Dendritic cell treated with granulocyte-macrophage colony-stimulating factor and Interleukin-4, amounts not matched to agents 40 ng/mL and 50 ng/mL, for 4 days (primary cell): ENCODE data around the gene LHX2.
"Not testable (repeated sequence)": the region's sequence is repeated elsewhere in the genome, so short reads cannot be mapped to it uniquely, and the experiment has no call there.

Experiments
- H3K27ac Mint-ChIP-seq: one replicate; pipeline ENCODE4 v1.8.0; 2022; ENCODE audit warnings: mild to moderate bottlenecking, mixed read lengths
- H3K27me3 Mint-ChIP-seq: one replicate; pipeline ENCODE4 v1.8.0; 2022; ENCODE audit warnings: mild to moderate bottlenecking, mixed read lengths
- H3K36me3 Mint-ChIP-seq: one replicate; pipeline ENCODE4 v1.8.0; 2022; ENCODE audit warnings: low read depth, mixed read lengths
- H3K4me1 Mint-ChIP-seq: one replicate; pipeline ENCODE4 v1.8.0; 2022; ENCODE audit warnings: low read depth, mixed read lengths
- H3K4me3 Mint-ChIP-seq: one replicate; pipeline ENCODE4 v1.8.0; 2022; ENCODE audit warnings: mild to moderate bottlenecking, moderate library complexity, mixed read lengths
- H3K9me3 Mint-ChIP-seq: one replicate; pipeline ENCODE4 v1.8.0; 2022; ENCODE audit warnings: mixed read lengths
- intact Hi-C: fragments of 100-400 bp; cut with micrococcal nuclease; formaldehyde crosslinking; loops from one replicate; pipeline ENCODE4 v1.15.0; 2022

The LHX2 gene

GRCh38 chr9:124011460-124012301, at the start of gene LHX2:
Gene LHX2, plus strand, starts transcription at chr9:124011768. Its CDS starts 581 bp downstream, at chr9:124012349.
- Mint-ChIP-seq H3K27me3 (peaks cover 96% of the 10 kb centered on the region), H3K9me3 (no peaks in the 10 kb centered on the region), H3K36me3 (no peaks in the 10 kb centered on the region), H3K4me1 (peaks cover 76% of the 10 kb centered on the region), H3K27ac (peak within 1 kb of the TSS; percentile 27), H3K4me3 (peak within 1 kb of the TSS; percentile 74)
- intact Hi-C loops: loop anchor here (10.0 kb wide), 1 partner anchor 177 kb away; no protein-coding TSS in a partner anchor

- peaks cover 65% of the 10 kb centered on the region for H3K27me3 Mint-ChIP-seq
- H3K9me3 Mint-ChIP-seq: no peaks in the 10 kb centered on the region
- no peaks in the 10 kb centered on the region for H3K36me3 Mint-ChIP-seq
- no peak overlapping the region for H3K27ac Mint-ChIP-seq
- no peak overlapping the region for H3K4me3 Mint-ChIP-seq
- intact Hi-C loops: no loop called here
- H3K4me1 Mint-ChIP-seq: peaks cover 17% of the 10 kb centered on the region
These were observed 46.8 kb upstream of the LHX2 start for GRCh38 chr9:123964761-123965160.

- peaks cover 17% of the 10 kb centered on the region for H3K4me1 Mint-ChIP-seq
- no peak overlapping the region for H3K4me3 Mint-ChIP-seq
- H3K36me3 Mint-ChIP-seq: no peaks in the 10 kb centered on the region
- H3K27ac Mint-ChIP-seq: no peak overlapping the region
- H3K27me3 Mint-ChIP-seq: peaks cover 54% of the 10 kb centered on the region
- H3K9me3 Mint-ChIP-seq: no peaks in the 10 kb centered on the region
- intact Hi-C loops: no loop called here
These were observed 45.5 kb upstream of the LHX2 start for GRCh38 chr9:123965801-123966686.

DNA sequence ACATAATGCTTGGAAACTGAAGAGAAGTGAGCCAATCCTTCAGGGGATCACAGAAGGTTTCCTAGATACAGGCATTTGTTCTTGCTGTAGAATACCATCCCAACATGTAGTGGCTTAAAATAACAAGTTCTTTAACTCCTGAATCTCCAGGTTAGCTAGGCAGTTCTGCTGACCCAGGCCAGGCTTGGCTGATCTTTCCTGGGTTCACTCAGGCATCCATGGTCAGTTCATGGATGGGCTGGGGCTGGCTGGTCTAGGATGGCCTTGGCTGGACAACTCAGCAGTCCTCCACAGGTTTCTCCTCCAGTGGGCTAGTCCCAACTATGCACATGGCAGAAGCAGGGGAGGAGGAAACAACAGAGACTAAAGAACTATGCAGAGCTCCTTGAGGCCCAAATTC, 44.2 kb upstream of the LHX2 start:
- Mint-ChIP-seq H3K36me3 (no peaks in the 10 kb centered on the region), H3K4me1 (peaks cover 17% of the 10 kb centered on the region), H3K27me3 (peaks cover 45% of the 10 kb centered on the region), H3K27ac (no peak overlapping the region), H3K9me3 (no peaks in the 10 kb centered on the region), H3K4me3 (no peak overlapping the region)
- intact Hi-C loops: no loop called here

- intact Hi-C loops: no loop called here
- Mint-ChIP-seq H3K4me3 (no peak overlapping the region), H3K27ac (no peak overlapping the region), H3K36me3 (no peaks in the 10 kb centered on the region), H3K27me3 (peaks cover 12% of the 10 kb centered on the region), H3K9me3 (no peaks in the 10 kb centered on the region), H3K4me1 (no peaks in the 10 kb centered on the region)
These were observed 39.0 kb upstream of the LHX2 start for GRCh38 chr9:123972618-123973017.

- peaks cover 12% of the 10 kb centered on the region for H3K27me3 Mint-ChIP-seq
- intact Hi-C loops: no loop called here
These were observed 37.9 kb upstream of the LHX2 start for GRCh38 chr9:123973590-123974223.

DNA sequence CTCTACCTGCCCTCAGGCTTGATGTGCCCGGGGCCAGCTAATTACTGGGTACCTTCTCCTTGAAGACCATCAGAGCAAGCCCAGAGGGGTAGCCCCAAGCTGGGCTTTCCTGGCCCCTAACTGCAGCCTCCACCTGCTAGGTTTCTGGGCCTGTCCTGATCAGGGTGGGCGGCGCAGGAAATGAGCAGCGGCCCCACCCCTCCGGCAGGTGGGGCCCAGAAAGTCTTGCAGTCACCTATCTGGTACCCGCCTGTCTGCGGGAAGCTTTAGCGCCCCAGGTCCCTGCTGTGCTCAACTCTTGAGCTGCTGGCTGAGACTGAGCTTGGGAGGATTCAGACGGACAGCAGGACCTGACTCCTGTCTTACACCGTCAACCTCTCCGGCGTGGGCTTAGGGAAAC, 37.1 kb upstream of the LHX2 start:
- no peak overlapping the region for H3K27ac Mint-ChIP-seq
- H3K36me3 Mint-ChIP-seq: no peaks in the 10 kb centered on the region
- peaks cover 16% of the 10 kb centered on the region for H3K27me3 Mint-ChIP-seq
- no peaks in the 10 kb centered on the region for H3K4me1 Mint-ChIP-seq
- intact Hi-C loops: no loop called here
- peaks cover 9% of the 10 kb centered on the region for H3K9me3 Mint-ChIP-seq
- H3K4me3 Mint-ChIP-seq: no peak overlapping the region

More at GRCh38 chr9:123973590-123974223, 37.9 kb upstream of the LHX2 start:
- Mint-ChIP-seq H3K36me3 (no peaks in the 10 kb centered on the region), H3K27ac (no peak overlapping the region), H3K9me3 (peaks cover 1% of the 10 kb centered on the region), H3K4me1 (no peaks in the 10 kb centered on the region), H3K4me3 (no peak overlapping the region)

DNA sequence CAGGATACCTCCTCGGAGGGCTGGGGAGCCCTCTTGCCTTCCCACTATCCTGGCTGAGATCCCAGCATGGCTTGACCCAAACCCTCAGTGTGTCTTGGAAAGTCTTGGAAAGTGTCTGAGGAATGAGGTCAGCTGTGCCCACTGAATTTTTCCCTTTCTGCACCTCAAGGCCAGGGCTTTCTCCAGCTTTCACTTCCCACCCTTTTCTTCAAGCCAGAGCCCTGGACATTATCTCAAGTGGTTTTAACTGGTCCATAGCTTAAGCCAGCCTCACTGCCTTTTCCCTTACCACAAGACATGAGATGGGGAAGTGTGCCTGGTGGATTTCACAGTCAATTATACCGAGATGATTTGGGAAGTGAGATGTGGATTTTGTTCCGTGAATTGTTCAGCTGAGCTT, 35.7 kb upstream of the LHX2 start:
- peaks cover 17% of the 10 kb centered on the region for H3K9me3 Mint-ChIP-seq

GRCh38 chr9:123976579-123976978, 35.0 kb upstream of the LHX2 start:
- Mint-ChIP-seq H3K27me3 (peaks cover 32% of the 10 kb centered on the region), H3K9me3 (peaks cover 17% of the 10 kb centered on the region)
- H3K4me1 Mint-ChIP-seq, H3K4me3 Mint-ChIP-seq, intact Hi-C loops, H3K27ac Mint-ChIP-seq, H3K36me3 Mint-ChIP-seq: not testable (repeated sequence)

More for the DNA sequence above, 35.7 kb upstream of the LHX2 start:
- intact Hi-C loops: no loop called here
- Mint-ChIP-seq H3K27ac (no peak overlapping the region), H3K4me1 (no peaks in the 10 kb centered on the region), H3K27me3 (peaks cover 26% of the 10 kb centered on the region), H3K36me3 (no peaks in the 10 kb centered on the region), H3K4me3 (no peak overlapping the region)

- Mint-ChIP-seq H3K4me3 (no peak overlapping the region), H3K27ac (no peak overlapping the region), H3K4me1 (no peaks in the 10 kb centered on the region), H3K9me3 (peaks cover 17% of the 10 kb centered on the region), H3K27me3 (peaks cover 45% of the 10 kb centered on the region), H3K36me3 (no peaks in the 10 kb centered on the region)
- intact Hi-C loops: no loop called here
These were observed 32.6 kb upstream of the LHX2 start for GRCh38 chr9:123978981-123979380.

DNA sequence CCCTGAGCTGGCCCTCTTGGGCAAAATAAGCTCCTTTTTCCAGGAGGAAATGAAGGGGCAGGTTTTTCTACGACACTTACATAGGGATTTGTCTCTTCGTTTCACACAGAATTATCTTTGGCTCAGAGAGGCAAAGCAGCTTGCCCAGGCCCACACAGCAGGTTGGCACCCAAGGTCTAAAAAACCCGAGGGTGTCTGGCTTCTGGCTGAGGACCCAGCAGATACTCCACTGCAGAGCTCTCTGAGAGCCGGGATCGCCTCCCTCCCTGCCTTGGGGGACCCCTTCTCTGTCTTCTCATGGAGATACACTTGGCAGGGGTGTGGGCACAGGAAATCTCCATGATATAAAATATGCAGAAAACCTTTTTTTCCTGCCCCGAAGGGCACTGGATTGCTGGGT, 29.0 kb upstream of the LHX2 start:
- Mint-ChIP-seq H3K27me3 (peaks cover 66% of the 10 kb centered on the region), H3K4me3 (no peak overlapping the region), H3K4me1 (peaks cover 9% of the 10 kb centered on the region), H3K9me3 (peaks cover 17% of the 10 kb centered on the region), H3K36me3 (no peaks in the 10 kb centered on the region), H3K27ac (no peak overlapping the region)
- intact Hi-C loops: no loop called here

GRCh38 chr9:123983047-123983446, 28.5 kb upstream of the LHX2 start:
- H3K27me3 Mint-ChIP-seq: peaks cover 71% of the 10 kb centered on the region
- no peaks in the 10 kb centered on the region for H3K36me3 Mint-ChIP-seq
- H3K4me1 Mint-ChIP-seq: peaks cover 9% of the 10 kb centered on the region
- no peak overlapping the region for H3K4me3 Mint-ChIP-seq
- H3K9me3 Mint-ChIP-seq: peaks cover 17% of the 10 kb centered on the region
- H3K27ac Mint-ChIP-seq: no peak overlapping the region
- intact Hi-C loops: no loop called here

DNA sequence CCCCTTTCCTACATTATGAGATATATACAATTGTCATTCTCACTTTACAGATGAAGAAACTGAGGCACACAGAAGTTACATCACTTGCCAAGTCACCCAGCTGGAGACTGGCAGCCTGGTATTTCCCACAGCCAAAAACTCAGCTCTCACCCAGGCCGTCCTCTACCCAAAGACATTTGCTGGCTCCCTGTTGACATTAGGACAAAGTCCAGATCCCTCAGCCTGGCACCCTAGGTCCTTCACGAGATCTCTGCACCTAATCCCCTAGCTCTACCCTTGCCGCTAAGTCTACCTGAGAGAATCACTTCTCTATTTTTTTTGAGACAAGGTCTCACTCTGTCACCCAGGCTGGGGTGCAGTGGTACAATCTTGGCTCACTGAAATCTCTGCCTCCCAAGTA, 26.8 kb upstream of the LHX2 start:
- intact Hi-C loops: no loop called here
- no peak overlapping the region for H3K4me3 Mint-ChIP-seq
- peaks cover 9% of the 10 kb centered on the region for H3K4me1 Mint-ChIP-seq
- H3K36me3 Mint-ChIP-seq: no peaks in the 10 kb centered on the region
- H3K27me3 Mint-ChIP-seq: peaks cover 79% of the 10 kb centered on the region
- H3K27ac Mint-ChIP-seq: no peak overlapping the region
- H3K9me3 Mint-ChIP-seq: peaks cover 5% of the 10 kb centered on the region

GRCh38 chr9:123985869-123986268, 25.7 kb upstream of the LHX2 start:
- Mint-ChIP-seq H3K36me3 (no peaks in the 10 kb centered on the region), H3K4me3 (no peak overlapping the region), H3K4me1 (peaks cover 9% of the 10 kb centered on the region), H3K9me3 (no peaks in the 10 kb centered on the region), H3K27me3 (peaks cover 79% of the 10 kb centered on the region), H3K27ac (no peak overlapping the region)
- intact Hi-C loops: no loop called here
